ENCODE data around the gene OCA2.
"Not testable (repeated sequence)": the region's sequence is repeated elsewhere in the genome, so short reads cannot be mapped to it uniquely, and the experiment has no call there.

OCA2 gene

DNA sequence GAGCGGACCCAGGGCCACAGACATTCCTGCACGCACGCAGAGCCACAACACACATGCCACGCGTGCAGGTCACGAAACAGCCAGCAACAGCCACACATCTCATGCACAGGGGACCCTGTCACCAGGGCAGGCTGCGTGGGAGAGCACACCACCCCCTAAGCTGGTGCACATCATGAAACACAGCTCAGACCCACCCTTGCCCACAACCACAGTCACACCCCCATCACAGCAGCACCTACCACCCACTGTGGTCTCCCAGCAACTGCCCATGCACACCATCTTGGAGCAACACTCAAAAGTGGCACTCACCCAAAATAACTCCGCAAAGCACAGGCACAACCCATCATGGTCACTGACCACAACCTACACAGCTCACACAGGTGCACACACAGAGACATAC lies 75.7 kb downstream of the OCA2 start:
- DNase-seq (ENCODE audit: low read depth in 2 of 2): no peak

DNA sequence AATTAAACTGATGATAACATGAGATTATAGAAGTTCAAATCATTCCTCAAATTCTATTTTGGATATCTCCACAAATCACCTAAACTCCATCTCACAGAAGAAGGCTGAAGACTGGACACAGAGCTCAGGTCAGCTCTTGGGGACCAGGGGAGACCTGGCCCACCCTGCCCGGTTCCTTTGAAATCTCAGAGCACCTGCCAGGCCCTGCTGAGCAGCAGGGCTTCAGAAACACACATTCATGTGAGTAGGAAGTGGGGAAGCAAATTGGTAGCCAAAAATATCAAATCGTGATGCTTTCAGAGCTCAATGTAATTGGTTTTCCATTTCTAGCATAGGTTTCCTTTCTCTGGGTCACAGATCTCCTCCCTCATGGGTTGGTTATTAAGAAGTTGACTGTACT lies 76.2 kb downstream of the OCA2 start:
- DNase-seq (ENCODE audit: low read depth in 2 of 2): no peak

DNA sequence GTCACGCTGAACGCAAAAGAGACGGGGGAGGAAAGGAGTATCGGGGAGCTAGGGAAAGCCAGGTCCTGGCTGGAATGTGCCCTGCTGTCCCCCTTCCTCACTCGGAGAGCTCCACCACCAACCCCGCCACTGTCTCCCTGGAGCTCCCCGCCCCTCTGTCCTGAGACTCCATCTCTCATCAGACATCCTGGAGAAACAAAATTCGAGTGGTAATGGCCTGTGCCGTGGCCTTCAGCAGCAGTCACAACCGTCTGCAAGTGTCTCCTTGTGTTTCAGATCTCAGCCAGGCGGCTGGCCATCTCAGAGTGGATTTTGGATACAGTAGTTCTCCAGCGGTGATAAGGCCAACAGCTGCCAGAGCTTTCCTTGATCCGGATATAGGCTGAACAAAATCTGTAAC lies 76.9 kb downstream of the OCA2 start:
- no peak for DNase-seq (ENCODE audit: low read depth in 2 of 2)

DNA sequence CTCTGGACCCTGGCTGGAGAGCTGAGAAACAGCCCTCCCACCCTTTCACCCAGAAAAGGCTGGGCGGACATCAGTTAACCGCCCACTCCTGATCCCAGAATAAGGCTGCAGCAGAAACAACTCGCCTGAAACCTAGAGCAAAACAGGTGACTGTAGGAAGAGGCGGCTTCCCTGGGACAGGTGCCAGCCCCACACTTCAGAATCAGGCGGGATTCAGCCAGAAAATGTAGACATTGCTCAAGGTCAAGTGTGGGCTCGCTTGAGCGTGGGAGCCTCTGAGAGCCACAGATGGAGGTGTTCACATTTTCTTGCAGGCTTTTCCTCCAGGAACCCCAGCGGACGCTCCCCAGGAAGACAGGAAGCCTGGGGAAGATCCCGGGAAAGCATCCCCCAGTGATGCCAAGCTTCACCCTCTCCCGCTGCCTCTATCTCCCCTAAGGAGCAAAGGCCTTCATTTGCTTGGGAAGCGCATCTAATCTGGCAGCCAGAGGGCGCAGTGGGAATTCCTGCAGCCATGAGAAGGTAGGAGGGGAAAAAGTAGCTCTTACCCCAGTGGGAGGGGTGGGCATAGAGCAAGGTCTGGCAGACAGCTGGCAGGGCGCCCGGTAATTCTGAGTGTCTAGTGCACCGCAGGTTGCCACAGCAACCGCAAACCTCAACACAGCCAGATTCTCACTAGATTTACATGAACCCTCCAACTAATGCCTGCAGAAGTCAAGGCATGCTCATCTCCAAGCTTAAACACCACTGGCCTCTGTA lies 77.7 kb downstream of the OCA2 start:
- no peak for DNase-seq (ENCODE audit: low read depth in 2 of 2)

DNA sequence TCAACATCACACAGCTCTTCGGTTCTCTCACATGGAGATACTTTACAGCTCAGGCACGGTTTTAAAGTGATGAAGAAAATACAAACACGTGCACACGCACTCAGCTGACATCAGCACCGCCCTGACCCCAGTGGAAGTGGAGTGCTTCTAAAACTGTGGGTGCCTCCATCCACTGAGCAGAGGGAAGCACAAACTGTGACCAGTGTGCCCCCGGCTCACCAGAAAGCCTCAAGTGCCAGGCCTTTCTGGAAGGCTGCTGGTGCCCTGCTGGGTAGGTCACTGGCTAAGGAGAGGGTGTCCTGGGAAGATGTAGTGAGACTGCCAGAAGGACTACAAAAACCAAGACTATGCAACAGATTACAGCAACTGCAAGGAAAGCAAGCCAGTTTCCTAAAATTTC lies 78.5 kb downstream of the OCA2 start:
- no peak for DNase-seq (ENCODE audit: low read depth in 2 of 2)

DNA sequence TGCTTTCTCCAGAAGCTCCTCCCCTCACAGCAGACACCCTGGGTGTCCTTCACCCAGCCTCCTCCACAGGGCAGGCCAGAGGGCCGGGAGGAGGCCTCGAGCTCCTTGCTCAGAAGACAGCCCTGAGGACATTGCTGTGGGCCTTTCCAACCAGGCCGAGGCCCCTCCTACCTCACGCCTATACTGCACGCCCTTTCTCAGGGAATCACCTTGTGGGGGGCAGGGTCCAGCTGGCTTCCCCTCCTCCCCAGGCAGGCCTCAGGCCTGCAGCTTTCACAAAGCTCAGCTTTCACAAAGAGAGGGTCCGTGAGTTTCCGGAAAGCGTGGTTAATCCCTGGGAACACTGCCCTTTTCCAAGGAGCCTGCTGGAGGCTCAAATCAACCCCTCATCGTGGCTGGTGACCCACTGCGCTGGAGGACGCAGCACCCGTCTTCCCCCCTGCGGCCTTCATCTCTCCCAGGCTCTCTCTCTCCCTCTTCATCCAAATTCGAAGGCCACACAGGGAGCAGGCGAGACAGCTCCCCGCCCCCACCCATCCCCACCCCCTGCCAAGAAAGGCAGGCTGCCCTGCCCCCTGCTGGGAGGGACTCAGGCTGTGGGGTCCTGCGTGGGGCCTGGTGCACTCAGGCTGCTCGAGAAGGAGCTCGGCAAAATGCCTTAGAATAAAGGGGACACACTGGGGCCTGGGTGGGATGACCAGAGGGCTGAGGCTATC lies 79.4 kb downstream of the OCA2 start:
- DNase-seq (ENCODE audit: low read depth in 2 of 2): no peak

DNA sequence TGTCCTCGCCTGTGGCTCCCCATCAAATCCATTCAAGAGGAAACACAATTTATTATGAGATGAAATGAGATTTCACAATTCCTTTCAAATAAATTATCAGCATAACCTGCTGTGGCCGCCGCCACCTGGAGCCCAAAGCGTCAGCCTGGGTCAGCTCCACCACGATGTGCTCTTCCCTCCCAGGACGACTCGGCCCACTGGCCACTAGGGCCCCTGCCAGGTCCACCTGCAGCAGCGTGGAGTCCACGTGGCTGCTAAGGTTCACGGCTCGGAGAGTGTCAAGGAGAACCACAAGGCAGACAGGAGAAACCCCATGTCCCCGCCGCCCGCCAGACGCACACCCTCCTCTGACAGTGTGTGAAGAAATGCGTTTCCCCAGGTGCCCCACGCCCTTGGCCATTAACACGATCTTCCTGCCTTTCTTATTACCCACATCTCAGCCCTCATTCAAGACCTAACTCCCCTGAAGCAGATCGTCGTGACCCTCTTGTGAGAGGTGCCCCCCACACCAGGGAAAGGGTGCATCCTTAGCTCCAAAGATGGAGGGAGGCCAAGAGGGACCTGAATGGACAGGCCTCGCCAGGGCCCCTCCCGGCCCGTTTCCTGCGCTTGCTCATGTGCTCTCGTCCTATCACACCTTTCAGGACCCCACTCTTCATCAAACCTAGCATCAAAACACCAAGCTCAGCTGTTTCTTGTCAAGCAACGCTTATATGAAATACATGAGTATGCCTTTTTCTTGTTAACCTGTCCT lies 80.6 kb downstream of the OCA2 start:
- DNase-seq (ENCODE audit: low read depth in 2 of 2): no peak

DNA sequence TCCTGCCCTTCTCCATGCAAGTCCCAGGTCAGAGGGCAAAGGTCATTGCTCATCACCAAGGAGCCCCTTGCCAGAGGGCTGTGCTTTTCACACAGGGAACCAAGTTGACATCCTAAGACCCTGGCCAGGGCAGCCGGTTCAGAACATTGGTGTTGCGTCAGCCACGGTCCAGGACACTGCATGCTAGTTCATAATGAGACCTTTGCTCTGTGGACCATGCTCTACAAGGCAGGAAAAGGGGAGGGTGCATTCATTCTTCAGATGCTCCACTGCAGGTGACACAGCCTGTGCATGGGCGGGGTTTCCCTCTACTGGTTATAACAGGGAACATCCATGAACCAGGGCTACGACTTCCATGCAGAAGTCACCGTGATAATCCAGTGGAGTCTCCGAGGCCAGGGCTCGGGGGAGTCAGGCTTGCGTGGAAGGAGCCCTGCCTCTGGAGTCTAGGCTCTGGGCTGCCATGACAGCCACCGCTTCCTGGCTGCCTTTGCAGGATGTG lies 81.6 kb downstream of the OCA2 start:
- DNase-seq (ENCODE audit: low read depth in 2 of 2): no peak

DNA sequence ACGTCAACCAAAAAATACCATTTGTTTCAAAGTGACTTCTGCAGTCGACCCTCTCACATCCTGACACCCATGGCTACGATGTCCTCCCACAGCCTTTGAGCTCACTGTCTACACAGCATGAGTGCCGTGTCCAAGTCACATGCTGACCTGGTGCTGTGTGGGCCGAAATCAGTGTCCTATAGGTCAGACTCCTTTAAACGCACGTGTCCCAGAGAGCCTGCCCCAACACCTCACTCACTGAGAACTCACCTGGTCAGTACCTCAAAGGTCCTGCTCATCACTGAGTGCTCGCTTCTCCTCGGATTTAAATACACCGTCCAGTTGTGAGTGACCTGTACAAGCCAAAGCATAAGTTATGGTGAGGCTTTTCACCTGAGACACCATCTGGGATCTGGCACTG lies 83.3 kb downstream of the OCA2 start:
- no peak for DNase-seq (ENCODE audit: low read depth in 2 of 2)

DNA sequence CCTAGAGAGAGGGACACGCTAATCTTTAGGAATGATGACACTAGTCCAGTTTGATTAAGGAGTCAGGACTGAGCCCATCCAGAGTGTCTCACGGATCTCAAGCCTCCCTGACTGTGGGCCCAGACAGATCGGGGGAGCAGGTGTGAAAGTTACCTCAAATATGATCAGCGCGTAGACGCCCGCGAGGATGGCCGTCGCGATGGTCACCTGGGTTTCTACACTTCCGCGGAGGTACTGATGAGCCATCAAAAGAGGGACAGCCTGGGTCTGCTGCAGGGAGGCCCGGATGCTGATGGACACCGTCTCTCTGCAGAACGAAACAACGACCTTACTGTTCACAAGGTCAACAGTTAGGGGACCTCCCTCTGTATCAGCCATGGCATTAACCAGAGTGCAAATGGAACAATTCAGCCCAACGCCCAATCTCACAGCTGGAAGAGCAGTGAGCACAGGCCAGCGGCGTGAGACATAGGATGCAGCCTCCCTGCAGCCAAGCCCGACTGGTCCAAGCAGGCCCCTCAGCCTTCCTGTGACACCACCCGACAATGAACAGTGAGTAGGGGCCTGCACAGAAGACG lies 84.4 kb downstream of the OCA2 start:
- DNase-seq (ENCODE audit: low read depth in 2 of 2): no peak

DNA sequence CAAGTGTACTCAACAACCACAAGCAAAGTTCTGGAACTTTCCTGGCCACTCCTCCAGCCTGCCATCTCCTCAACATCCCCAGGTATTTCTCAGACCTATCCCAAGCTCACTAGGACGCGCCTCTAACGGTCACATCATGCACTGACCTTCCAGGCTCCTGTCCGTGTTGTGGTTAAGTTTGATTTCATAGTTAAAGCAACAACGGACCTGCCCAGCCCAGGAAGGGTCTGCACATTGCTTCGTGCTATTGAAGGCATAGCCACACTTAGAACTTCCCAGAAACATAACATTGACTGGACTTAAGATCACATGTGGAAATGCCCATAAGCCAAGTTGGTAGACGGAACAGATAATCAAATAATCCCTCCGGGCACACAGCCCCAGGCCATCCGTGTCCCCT lies 85.1 kb downstream of the OCA2 start:
- DNase-seq (ENCODE audit: low read depth in 2 of 2): no peak

DNA sequence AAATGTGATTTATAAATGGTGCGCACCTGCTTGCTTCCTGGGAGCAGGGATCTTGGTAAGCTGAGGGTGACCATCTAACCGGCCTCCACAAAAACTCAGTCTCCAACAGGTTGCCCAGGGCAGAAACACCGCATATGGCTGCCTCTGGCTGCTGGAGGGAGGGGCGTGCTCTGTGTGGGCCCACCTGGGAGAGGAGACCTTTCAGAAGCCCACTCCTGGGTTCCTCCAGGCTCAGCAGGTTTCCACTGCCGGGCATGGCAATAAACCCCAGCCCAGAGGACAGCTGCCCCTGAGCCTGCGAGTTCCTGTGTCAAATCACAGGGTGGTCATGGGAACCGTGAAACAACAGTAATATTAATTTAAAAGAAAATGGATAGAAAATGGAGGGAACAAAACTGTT lies 85.6 kb downstream of the OCA2 start:
- no peak for DNase-seq (ENCODE audit: low read depth in 2 of 2)

DNA sequence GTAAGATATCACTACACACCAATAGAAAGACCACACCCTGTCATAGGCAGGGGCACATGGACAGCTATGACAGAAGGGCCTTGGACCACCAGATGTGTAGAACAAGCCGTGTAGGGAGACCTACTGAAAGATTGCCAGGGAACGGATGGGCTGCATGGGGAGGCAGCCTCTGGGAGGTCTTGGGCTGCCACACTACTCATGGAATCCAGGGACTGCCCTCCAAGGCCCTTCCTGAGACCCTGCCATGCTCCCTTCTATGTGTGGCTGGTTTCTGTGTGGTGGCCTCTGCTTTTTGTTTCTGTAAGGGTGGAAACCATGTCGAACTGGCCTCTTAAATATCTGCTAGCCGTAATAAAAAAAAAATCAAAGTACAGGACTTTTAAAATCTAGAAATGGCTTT lies 86.9 kb downstream of the OCA2 start:
- DNase-seq (ENCODE audit: low read depth in 2 of 2): no peak

DNA sequence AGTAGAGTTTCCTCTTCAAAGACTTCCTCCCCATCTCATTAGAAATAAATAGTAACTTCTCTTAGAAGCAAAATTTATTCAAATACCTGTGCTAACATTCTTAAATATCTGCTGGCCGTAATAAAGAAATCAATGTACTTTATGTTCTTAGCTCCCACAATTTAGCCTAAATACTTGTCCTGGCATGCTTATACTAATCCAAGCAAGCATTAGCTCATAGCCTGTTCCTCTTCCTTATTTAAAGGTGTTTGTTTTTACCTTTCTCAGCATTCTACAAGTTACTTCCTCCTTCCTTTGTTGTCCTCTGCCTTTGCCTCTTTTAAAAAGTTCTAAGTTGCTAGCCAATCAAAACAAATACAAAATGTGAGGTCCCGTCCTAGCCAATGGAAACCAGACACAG lies 90.9 kb downstream of the OCA2 start:
- not testable (repeated sequence) for DNase-seq (ENCODE audit: low read depth in 2 of 2)

DNA sequence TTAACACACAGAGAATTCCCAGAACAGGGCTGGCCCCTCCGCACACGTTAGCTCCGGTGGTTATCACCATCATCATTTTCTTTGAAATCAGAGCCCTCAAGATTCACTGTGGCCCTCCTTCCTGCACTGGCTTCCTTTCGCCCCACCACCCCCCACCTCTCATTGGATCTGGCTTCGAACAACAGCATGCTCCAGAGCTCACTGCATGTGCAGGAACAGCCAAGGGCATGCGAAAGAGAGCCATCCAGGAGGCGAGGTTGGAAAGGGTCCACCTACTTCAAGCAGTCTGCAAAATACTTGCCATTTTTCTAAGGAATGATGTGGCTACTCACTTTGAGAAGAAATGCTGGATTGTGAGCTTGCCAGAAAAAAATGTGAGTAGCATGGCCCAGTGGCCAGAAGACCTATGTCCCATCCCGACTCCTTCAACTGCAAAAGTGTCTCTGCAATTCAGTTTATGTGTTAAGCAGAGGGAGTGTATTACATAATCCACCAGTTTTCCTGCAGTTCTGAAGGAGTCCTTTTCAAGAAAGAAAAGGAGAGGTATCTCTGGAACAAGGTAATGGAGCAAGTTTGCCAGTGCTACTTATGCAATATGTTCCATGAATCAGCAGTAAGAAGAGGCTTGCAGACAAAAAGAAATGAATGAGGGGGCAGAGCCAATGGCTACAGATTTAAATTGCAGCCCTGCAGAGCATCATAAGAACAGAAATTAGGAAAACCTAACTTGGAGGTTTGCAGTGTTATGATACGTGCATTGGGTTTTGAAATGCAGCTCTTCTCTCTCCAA lies 92.8 kb downstream of the OCA2 start:
- DNase-seq (ENCODE audit: low read depth in 2 of 2): no peak

DNA sequence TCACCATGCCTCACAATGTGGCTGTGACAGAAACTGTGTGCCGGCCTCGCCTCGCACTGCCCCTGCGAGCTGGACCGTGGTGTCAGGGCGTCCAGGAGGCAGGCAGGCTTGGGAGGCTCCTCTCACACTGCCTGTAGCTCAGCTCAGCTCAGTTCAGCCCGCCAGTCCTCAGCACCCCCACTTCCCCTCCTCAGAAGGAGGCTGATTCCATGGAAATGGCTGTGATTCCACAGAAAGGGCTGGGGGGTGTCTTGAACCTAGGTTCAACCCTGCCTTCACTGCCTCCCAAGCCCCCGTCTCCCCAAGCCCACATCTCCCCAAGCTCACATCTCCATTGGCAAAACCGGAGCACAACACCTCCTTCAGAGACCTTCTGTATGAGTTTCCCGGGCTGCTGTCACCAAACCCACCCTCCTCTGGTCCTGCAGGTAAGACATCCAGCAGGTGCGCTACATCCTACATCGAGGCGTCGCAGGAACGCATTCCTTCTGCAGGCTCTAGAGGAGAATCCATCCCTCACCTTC lies 94.0 kb downstream of the OCA2 start:
- DNase-seq (ENCODE audit: low read depth in 2 of 2): no peak

DNA sequence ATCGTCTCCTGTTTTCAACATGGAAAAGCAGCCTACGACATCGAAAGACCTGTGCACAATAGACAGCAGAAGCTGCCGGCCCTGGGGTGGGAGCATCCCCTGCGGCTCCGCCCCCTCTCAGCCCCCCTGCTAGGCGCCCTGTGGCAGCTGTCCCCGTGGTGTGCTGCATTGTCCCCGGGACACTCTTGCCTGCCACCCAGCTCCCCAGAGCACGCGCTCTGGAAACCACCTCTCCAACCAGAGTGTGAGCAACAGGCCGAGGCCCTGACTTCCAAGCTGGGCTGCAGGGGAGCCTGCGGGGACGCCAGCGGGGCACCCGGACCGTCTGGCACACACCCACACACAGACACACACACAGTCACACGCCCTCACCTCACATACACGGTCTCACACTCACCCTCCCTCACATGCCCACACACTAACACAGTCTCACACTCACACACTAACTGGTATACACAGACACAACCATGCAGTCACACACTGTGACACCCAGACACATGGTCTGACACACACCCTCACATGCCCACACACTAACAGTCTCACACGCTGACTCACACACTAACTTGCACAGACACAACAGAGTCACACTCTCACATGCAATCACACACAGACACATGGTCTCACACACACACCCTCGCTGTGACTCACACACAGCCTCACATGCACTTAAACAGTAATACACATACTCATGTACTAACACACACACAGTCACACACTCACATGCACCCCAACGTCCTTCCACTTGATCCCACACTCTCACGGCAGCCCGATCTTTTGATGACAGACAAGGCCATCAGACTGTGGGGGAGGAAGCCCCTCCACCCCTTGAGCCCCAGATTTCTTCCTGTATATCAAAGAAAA lies 94.7 kb downstream of the OCA2 start:
- DNase-seq (ENCODE audit: low read depth in 2 of 2): no peak

DNA sequence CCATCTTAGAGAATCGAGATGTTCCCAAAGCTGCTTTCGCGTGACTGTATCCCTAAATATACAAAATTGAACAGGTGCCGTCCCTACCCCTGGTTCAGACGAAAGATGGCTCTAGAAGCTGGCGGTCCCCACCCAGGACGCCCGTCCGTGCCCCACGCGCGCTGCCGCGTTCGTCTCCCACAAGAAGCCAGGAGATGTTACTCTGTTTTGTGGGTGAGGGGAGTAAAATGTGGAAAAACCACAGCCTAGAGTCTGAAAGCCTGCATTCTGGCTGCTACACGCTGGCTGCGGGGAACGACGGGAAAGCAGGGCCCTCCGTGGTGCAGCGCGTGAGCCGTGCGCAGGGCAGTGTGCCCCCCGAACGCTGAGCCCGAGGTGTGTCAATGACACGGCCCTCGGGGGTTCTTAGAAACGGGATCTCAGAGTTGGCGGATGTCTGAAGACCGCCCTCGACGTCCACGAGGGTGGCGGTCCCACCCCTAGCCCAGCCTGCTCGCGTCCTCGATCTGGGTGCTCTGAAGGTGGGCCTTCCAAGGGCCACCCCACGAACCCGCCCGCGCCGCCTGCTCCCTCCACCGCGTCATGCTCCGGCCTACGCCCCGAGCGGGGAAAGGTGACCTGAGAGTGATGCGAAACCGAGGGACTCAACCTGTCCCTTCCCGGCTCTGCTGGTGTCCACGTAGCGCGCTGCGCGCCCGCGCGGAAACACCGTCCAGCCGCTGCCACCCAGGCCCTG lies 95.6 kb downstream of the OCA2 start:
- DNase-seq (ENCODE audit: low read depth in 2 of 2): no peak

DNA sequence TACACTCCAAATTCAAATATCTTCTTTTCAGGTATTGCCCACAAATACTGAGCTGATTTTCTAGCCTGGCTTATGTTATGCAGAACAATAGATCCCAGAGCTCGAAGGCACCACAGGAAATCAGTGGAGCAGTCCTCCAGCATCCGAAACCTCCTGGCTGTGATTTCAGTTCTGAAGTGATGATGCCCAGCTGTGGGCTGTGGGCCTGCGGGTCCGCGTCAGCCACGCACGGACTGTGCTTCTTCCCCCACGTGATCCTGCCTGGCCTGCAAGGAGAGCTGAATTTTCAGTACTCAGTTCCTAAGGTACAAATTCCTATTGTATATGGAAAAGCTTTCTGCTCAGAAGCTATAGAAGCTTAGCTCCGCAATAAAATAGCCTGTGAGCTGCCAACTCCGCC lies 96.2 kb downstream of the OCA2 start:
- no peak for DNase-seq (ENCODE audit: low read depth in 2 of 2)
